HG03457 (cell line): Measurements from ENCODE around the gene DSCAM.

ENCODE experiments used
- ATAC-seq: cut with Tn5 transposase; IDR thresholded peaks from one replicate; pipeline ENCODE4 v1.9.1; 2021; ENCODE audit warnings: moderate number of reproducible peaks; ENCODE audit not compliant: unreplicated experiment

The DSCAM gene

DNA sequence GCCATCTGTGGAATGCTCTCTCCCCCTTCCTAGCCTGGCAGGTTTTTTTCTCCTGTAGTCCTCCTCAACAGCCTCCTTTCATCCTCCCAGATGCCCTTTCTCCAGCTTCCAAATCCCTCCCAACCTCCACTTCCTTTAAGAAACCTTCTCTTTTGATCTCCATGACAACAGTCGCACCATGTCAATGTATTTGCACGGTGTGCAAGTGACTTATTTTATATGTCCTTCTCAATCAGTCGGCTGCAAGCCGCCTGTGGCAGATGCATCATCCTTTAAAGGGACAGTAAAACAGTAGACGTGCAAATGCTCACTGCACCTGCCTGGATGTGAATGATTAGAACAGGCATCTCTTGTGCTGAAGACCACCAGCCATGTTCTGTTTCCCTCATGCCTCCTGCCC, 694.5 kb downstream of the DSCAM start:
- ATAC-seq, result no peak

DNA sequence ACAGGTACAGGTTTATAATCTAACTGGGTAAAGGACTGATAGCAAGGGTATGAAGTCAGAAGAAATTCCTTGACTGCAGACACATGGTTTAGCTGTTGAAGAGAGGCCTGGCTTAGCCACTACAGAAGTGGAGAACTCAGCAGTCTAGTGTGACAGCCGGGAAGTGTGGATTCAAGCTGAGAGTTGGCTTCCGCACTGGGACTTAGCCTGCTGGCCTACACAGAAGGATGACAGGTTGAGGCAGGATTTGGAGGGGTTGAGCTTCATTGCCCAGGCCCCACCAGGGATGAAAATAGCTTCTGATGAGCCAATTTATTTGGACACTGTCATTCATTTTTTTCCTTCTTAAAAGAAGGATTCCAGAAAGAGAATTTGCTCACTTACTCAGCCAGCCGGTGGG, 695.3 kb downstream of the DSCAM start:
- ATAC-seq, result no peak

- ATAC-seq, result no peak
Observed at GRCh38 chr21:40146216-40146837, 700.6 kb downstream of the DSCAM start.

DNA sequence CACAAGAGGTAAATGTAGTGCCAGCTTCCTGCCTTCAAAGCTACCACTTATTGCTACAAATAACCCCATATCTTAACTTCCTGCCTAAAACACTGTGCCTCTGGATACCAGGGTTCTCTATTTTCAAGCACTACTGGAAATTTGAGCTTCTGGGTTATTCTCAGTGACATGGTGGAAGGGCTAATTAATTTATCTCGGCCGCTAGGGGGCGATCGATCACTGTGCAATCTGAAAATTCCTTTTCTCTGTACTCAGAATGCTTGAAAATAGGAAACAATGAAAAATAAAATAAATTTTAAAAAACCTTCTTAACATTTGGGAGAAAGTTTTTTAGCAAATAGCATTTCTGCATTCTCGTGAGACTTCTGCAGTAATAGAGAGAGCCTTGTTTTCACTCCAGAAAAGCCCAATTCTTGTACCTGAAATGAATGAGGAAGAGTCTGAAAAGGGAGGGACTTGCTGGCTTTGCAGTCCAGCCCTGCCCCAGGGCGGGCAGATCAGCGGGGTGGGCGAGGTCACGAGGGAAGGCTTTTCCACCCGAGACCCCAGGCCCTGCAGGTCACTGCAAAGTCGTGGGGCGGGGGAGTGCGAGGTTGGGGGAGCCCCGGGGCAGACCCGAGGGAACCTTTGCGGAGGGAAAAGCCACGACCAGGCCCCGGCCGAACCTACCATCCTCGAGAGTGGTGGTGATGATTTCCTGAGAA, 703.0 kb downstream of the DSCAM start:
- ATAC-seq, result no peak

DNA sequence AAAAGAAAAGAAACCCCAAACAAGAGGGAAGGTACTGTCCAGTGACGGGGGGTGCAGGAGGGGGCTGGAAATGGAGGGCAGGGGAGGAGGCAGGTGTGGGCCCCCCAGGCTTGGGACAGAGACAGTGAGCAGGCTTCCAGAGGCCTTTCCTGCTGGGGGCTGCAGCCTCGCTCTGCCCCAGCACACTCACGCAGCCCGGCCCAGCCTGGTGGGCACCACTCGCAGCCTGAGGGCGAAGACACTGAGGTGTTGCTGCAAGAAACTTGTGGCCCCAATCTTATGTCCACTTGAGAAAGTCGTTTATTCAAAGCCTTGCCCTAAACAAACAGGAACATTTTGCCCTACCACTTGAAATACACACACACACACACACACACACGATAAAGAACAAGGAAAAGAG, 705.3 kb downstream of the DSCAM start:
- ATAC-seq, result no peak

DNA sequence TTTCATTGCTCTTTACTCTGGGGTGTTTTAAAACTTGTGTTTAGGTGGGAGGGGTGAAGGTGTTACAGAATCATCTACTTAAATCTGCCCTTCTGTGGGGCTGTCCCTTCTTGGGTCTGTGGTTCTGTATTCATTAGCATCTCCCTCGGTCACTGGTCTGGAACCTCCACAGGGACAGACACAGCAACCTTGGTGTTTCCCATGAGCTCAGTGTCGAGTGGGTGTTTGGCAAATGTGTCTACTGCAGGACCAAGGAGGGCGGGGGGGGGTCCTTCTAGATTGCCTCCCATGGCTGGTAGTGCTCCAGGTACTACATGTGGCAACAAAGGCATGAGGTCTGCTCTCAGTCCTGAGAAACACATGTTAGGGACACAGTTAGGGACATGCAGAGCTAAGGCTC, 706.3 kb downstream of the DSCAM start:
- ATAC-seq, result no peak

GRCh38 chr21:40139636-40140035, 707.3 kb downstream of the DSCAM start:
- no peak for ATAC-seq

DNA sequence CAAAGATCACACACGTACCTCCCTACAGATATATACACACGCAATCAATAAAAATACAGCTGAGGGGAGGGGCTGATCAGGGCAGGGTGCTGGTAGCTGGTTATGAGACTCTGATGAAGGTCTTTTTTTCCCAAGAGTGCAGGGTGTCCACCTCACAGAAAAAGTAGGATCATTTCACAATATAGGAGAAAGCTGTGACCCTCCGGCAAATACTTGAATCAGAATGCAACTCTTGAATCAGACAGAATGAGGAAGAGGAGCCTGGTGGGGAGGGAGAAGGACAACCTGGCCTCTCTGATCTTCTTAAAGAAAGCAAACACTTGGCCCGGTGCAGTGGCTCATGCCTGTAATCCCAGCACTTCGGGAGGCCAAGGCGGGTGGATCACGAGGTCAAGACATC, 710.4 kb downstream of the DSCAM start:
- ATAC-seq, result no peak

DNA sequence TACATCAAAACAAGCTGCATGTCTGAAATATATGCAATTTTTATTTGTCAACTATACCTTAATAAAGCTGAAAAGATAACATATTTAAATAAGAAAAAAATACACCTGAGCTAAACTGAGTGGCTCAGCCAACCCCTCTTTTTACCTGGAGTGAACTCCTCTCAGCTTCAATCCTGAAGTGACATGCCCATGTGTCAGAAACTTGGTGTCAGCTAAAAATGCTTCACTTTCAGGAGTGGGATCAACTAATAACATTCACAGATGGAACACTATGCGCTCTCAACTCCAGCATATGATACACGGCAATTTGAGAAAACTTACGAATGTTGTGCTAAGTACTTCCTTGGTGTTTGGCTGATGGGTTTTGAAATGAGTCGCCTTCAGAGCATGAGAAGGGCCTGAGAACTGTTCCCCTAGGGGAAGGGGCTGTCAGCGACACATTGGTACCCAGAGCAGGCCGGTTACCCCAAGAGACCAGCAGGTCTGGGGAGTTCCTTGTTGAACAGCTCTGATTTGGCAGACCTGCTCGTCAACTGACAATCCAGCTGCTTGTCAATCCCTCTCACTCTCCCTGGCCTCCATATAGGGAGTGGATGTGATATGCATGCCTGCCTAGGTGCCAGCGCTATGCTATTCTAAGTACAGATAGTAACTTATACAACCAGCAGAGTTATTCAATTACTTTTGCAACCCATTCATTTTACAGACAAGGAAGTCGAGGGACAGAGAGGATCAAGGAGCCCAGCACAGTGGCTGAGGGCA, 712.0 kb downstream of the DSCAM start:
- ATAC-seq, result no peak

DNA sequence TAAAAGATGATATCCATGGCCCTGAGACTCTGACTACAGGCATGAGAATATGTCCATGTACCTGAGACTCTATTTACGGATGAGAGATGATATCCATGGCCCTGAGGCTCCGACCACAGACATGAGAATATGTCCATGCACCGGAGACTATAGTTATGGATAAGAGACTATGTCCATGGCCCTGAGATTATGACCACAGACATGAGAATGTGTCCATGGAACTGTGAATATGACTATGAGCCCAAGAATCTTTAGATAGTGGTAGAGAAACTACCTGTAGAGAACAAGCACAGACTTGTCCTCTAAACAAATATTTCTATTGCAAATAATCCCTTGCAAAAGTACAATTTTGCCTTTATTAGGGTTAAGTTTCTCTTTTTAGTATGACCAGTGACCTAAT, 716.5 kb downstream of the DSCAM start:
- no peak for ATAC-seq

DNA sequence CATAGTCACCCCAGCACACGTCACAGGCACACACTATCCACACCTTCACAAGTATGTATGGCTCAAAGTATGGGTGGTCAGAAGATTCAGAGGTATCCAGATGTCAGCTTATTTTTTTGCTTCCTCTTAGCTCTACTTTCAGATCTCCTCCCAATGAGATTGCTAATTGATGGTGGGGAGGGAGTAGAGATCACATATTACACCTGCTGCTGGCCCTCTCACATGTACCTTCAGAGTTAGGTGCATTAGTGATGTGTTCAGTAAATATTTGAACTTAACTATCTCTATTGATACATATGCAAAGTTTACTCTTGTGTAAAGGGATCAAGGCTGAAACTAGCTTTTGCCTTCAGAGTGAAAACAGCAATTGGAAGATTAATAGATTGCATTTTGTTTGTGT, 717.1 kb downstream of the DSCAM start:
- no peak for ATAC-seq

DNA sequence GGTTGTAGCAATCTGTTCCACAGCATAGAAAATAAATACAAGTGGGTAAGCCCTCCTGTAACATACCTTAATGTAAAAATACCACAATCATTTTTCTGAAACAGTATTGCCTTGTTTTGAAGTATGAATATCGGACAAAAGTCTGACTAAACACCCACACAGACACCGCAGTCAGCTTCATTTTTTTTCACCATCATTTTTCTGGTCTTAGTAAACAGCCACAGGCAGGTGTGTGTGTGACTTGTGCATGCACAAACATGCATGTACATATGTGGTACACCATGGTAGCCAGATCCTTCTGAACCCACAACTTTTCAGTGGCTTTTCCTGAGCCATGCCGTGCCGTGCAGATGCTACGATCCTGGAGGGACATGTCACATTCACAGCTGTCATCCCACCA, 718.1 kb downstream of the DSCAM start:
- ATAC-seq, result no peak

GRCh38 chr21:40120940-40121575, 725.9 kb downstream of the DSCAM start:
- ATAC-seq, result no peak

- no peak for ATAC-seq
Observed at GRCh38 chr21:40118527-40118926, 728.4 kb downstream of the DSCAM start.

DNA sequence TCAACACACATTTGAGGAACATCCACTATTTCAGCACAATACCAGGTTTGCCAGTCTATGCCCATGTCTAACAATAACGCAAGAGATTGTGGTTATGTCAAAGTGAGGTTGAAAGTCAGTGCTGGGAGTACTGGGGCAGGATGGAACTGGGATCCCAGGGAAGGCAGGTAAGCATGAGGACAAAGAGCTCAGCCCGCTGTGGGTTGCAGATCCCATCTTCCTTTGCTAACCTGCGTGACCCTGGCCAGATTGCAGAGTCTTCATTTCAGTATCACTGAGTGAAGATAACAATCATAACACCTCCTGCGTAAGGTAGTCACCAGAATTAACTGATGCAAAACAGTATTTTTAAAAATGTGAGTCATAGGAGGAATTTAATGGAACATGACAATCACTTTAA, 729.7 kb downstream of the DSCAM start:
- ATAC-seq, result no peak

DNA sequence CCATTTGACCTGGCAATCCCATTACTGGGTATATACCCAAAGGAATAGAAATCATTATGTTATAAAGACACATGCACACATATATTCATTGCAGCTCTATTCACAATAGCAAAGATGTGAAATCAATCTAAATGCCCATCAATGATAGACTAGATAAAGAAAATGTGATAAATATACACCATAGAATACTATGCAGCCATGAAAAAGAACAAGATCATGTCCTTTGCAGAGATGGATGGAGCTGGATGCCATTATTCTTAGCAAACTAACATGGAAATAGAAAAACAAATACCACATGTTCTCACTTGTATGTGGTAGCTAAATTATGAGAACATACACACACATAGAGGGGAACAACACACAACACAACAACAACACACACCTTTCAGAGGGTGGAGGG, 731.2 kb downstream of the DSCAM start:
- ATAC-seq, result no peak

DNA sequence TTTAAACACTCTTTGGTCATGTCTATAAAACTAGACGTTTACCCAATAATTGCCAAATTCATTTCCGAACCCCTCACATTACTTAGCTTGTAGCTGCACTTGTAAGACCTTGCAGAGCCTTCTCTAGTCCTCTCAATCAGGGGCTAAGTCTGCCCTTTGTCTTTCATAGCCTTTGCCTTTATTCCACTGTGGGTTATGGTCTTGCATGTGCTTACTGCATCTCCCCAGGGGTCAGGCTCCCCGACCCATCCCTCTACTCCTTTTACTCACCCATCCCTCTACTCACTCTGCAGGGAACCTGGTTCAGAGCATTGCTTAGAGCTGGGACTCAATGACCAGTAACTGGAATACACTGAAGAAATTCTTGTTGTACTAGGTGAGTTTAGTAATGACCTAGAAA, 744.3 kb downstream of the DSCAM start:
- no peak for ATAC-seq

DNA sequence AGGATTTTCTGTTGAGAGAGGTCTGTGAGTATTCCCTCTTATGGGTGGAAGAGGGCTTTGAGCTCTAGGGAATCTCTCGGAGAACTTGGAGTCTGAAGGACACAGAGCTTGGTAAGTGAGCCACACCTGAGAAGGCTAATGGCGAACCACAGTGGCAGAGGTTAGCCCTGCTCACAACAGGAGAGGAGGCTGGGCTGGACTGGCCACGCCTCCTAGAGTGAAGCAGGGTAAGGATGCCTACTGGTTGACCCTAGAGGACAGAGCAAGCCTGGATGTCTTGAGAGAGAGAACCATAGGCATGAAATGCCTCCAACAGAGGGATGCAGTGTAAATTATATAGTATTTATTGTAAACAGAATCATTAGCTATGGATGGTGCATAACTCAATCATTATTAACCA, 747.1 kb downstream of the DSCAM start:
- ATAC-seq, result no peak

DNA sequence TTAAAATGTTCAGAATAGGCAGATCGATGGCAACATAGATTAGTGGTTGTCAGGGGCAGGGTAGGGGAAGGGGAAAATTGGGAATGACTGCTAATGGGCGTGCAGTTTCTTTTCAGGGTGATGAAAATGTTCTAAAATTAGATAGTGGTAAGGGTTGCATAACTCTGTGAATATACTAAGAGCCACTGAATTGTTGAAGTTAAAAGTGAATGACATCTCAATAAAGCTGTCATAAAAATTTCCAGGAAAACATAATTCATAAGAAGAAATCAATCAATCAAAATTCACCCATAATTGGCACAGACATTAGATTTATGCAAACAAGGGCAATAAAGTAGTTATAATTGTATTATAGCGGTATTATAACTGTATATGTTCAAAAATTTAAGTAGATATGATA, 751.5 kb downstream of the DSCAM start:
- no peak for ATAC-seq

DNA sequence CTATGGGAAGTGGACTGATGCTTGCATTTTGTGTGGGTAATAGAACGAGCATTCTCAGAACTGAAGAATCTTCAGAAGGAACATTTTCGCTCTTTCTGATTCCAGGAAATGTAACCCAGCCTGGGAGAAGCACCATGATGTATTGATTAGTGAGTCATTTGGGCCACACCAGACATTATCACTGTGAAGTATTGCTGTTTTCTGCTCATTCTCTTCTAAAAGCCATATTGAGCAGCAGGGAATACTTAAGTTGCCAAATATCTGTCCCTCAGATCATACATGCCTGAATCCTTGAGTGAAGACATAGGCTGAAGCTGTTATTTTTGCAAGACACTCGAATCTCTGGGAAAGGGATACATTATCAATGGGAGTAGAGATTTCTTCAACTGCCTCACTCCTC, 766.6 kb downstream of the DSCAM start:
- ATAC-seq, result no peak

- no peak for ATAC-seq
Observed at GRCh38 chr21:40074710-40075109, 772.2 kb downstream of the DSCAM start.

- no peak for ATAC-seq
Observed at GRCh38 chr21:40074198-40074597, 772.8 kb downstream of the DSCAM start.
